Measurements from ENCODE around the gene SLC35F3. TPM values are rescaled to one million over a fixed set of nuclear protein-coding genes. Genes with fewer than 3 reads are reported as not detected.

The SLC35F3 gene
- polyA plus RNA-seq, 1 donor (not counting 4 experiments of a cell fraction or from before 2014, with no cell fraction given) = 13.8 TPM

DNA sequence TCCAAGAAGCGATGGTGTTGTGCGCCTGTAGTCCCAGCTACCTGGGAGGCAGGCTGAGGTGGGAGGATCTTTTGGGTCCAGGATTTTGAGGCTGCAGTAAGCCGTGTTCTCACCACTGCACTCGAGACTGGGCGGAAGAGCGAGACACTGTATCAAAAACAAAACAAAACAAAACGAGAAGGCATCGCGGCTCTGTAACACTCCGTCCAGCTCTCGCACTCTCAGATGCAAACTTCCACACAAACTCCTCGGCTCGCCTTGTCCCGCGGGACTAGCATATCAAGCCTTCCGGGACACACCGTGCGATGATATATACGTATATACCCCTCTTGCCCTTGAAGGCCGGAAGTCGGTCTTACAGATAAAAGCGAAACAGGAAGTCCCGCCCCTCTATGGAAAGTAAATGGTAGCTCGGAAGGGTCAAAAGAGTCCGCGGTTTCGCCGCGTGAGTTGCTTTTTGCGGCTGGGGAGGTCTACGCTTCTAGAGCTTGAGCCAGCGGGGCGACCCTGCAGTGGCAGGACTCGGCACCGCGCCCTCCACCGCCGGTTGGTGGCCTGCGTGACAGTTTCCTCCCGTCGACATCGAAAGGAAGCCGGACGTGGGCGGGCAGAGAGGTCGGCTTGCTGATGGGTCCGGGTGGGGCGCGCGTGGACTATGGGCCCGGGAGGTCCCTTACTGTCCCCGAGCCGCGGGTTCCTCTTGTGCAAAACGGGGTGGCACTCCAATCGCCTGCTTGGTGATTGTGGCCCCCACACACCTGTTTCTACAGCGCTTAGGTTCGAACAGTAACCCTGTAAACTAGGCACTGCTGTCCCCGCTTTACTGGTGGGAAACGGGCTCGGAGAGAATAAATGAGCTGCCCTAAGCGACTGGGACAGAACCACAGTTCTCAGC lies 468.8 kb downstream of the SLC35F3 start, which contains the start of gene COA6:
TSS of gene COA6 (plus strand) at position 393 of the 895 bp plus-strand sequence. CDS start at position 404, 11 bp downstream.
- dilution Hi-C loops (cut with MboI; ENCODE audit: extremely low pct_ligation_motif_present, low sequenced_read_pairs) = no loop called here
- Histone ChIP-seq H3K79me2 (ENCODE audit: control insufficient read depth, insufficient read depth, low read length) (peaks cover 28% of the 10 kb centered on the region), H3K9ac (ENCODE audit: control insufficient read depth, extremely low read depth, insufficient read depth, low read length) (peak within 1 kb of the TSS; percentile 87), H3K27me3 (ENCODE audit: control insufficient read depth, extremely low read depth, insufficient read depth, low read length) (no peaks in the 10 kb centered on the region), H2AFZ (ENCODE audit: control insufficient read depth, low read length) (peak within 1 kb of the TSS; percentile 88), H3K4me2 (ENCODE audit: control insufficient read depth, extremely low read depth, insufficient read depth, low read depth, low read length) (peak within 1 kb of the TSS; percentile 95), H3K4me1 (ENCODE audit: control insufficient read depth, extremely low read depth, insufficient read depth, low read length) (peaks cover 30% of the 10 kb centered on the region), H3K4me3 (ENCODE audit: control insufficient read depth in 2 of 3, extremely low read depth in 1 of 3, insufficient read depth in 2 of 3, low read depth in 1 of 3, low read length in 3 of 3) (peak within 1 kb of the TSS; percentile 57 to 82 (median 67)), H3K27ac (ENCODE audit: control insufficient read depth, insufficient read depth, low read length) (peak within 1 kb of the TSS; percentile 97), H4K20me1 (ENCODE audit: control insufficient read depth, extremely low read depth, insufficient read depth, low read length) (no peaks in the 10 kb centered on the region), H3K9me1 (ENCODE audit: control insufficient read depth, extremely low read depth, insufficient read depth, low read length) (no peaks in the 10 kb centered on the region), H3K36me3 (ENCODE audit: control insufficient read depth in 2 of 2, extremely low read depth in 1 of 2, insufficient read depth in 2 of 2, low read length in 2 of 2) (peaks cover 12 to 18% of the 10 kb centered on the region in 2 experiments), H3K9me3 (ENCODE audit: control insufficient read depth, low read depth, low read length) (no peaks in the 10 kb centered on the region)
- TF ChIP-seq EZH2 (IDR thresholded peaks at IDR 0.05; ENCODE audit: low read length) = no peak
- no peak for TF ChIP-seq CTCF (optimal IDR thresholded peaks at IDR 0.05 in 1 of 3, IDR thresholded peaks at IDR 0.05 in 1 of 3, conservative IDR thresholded peaks at IDR 0.05 in 1 of 3; ENCODE audit: extremely low read depth in 1 of 3, insufficient read depth in 2 of 3, low read length in 3 of 3)
- DNase-seq (ENCODE audit: low read depth, low spot score) (peak; percentile 83), FAIRE-seq (peak; percentile 60)

GRCh38 chr1:234373959-234374254 lies 469.4 kb downstream of the SLC35F3 start:
- H3K27me3 ChIP-seq (ENCODE audit: control insufficient read depth, extremely low read depth, insufficient read depth, low read length) = no peaks in the 10 kb centered on the region
- H3K36me3 ChIP-seq (ENCODE audit: control insufficient read depth in 2 of 2, extremely low read depth in 1 of 2, insufficient read depth in 2 of 2, low read length in 2 of 2) = peaks cover 13 to 19% of the 10 kb centered on the region in 2 experiments
- no peaks in the 10 kb centered on the region for H4K20me1 ChIP-seq (ENCODE audit: control insufficient read depth, extremely low read depth, insufficient read depth, low read length)
- peak overlapping the region; percentile 87 for H3K9ac ChIP-seq (ENCODE audit: control insufficient read depth, extremely low read depth, insufficient read depth, low read length)
- H3K4me3 ChIP-seq (ENCODE audit: control insufficient read depth in 2 of 3, extremely low read depth in 1 of 3, insufficient read depth in 2 of 3, low read depth in 1 of 3, low read length in 3 of 3) = peak overlapping the region; percentile 57 to 82 (median 67)
- no peak for DNase-seq (ENCODE audit: low read depth, low spot score)
- H3K4me1 ChIP-seq (ENCODE audit: control insufficient read depth, extremely low read depth, insufficient read depth, low read length) = peaks cover 30% of the 10 kb centered on the region
- no peaks in the 10 kb centered on the region for H3K9me1 ChIP-seq (ENCODE audit: control insufficient read depth, extremely low read depth, insufficient read depth, low read length)
- H3K27ac ChIP-seq (ENCODE audit: control insufficient read depth, insufficient read depth, low read length) = peak overlapping the region; percentile 97
- peak overlapping the region; percentile 93 for H3K4me2 ChIP-seq (ENCODE audit: control insufficient read depth, extremely low read depth, insufficient read depth, low read depth, low read length)
- H2AFZ ChIP-seq (ENCODE audit: control insufficient read depth, low read length) = peak overlapping the region; percentile 88
- TF ChIP-seq CTCF (optimal IDR thresholded peaks at IDR 0.05 in 1 of 3, IDR thresholded peaks at IDR 0.05 in 1 of 3, conservative IDR thresholded peaks at IDR 0.05 in 1 of 3; ENCODE audit: extremely low read depth in 1 of 3, insufficient read depth in 2 of 3, low read length in 3 of 3) = no peak
- no peak for TF ChIP-seq EZH2 (IDR thresholded peaks at IDR 0.05; ENCODE audit: low read length)
- dilution Hi-C loops (cut with MboI; ENCODE audit: extremely low pct_ligation_motif_present, low sequenced_read_pairs) = no loop called here
- H3K79me2 ChIP-seq (ENCODE audit: control insufficient read depth, insufficient read depth, low read length) = peaks cover 28% of the 10 kb centered on the region
- FAIRE-seq = no peak
- H3K9me3 ChIP-seq (ENCODE audit: control insufficient read depth, low read depth, low read length) = no peaks in the 10 kb centered on the region

Small RNAs within 50 kb of the gene (small RNA-seq; reads per million reads assigned to genes)
- gene MIR4671 (ENCODE audit: insufficient read length in 3 of 3, low read depth in 3 of 3, low replicate concordance in 1 of 3) = 0.67 to 20.3 (median 20.3) reads per million in 3 experiments
